Measurements from ENCODE around the gene CTNND2.

Gene CTNND2

DNA sequence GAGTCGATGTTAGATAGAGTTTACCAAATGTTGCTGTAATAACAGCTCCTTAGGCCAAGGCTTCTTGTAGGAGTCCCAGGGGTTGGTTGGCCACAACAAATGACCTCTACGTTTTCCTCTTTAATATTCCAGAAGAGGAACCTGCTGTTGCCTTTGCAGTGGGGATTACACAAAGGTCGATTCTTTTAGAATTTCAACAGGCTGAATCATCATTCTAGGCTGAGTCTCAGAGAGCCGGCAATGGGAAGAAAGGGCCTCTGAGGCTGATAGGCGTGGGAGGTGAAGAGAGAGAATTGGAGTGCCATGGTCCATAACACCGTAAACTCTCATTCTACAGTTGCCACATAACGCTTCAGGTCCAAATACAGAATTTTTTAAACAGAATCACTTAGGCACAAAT lies 737.3 kb downstream of the CTNND2 start:
- DNase-seq (ENCODE audit: low read depth): no peak

DNA sequence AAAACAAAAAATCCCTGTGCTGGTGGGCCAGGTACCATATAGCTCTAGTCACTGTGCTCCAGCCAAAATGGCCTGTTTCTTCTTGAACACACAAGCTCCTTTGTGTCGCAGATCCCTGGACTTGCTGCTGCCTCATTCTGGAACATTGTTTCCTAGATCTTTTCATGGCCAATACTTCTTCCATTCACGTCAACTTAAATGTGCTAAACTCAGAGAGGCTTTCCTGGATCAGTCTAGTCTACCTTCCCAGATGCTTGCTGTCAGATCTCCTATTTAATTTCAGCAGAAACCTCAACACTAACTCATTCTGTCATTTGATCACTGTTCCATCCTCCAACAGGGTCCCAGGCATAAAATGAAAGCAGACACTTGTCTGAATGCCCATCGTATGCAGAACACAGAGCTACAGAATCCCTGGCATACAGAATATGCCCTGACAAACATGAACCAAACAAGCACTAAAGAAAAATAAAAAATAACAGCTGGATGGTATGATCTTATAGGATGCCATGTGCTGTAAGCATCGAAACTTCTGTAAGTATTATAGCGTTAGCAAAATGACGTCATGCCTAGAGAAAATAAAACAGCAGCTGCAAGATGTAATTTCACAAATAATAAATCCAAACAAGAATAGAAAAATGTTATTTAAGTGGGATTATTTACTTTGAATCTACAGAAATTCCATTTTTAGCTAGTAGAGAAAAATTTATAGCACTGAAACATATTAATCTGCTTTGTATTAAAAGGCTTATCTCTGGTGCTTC lies 739.5 kb downstream of the CTNND2 start:
- DNase-seq (ENCODE audit: low read depth): no peak

DNA sequence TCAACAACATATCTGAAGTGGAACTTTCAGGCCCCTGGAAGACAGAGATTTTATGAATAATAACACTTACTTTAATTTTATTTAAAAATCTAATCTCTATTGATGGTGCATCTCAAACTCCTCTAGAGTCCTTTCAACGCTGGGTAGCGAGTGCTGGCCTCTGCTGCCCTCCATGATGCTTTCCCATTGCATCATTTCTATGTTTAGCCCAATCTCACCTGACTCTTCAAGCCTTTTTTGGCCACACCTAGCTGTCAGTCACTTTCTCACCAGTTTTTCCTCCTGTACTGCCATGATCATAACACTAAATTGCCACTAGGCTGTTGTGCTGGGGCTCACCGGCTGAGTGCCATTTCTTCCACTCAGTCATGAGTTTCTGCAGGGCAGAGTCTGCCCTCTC lies 747.1 kb downstream of the CTNND2 start:
- no peak for DNase-seq (ENCODE audit: low read depth)

DNA sequence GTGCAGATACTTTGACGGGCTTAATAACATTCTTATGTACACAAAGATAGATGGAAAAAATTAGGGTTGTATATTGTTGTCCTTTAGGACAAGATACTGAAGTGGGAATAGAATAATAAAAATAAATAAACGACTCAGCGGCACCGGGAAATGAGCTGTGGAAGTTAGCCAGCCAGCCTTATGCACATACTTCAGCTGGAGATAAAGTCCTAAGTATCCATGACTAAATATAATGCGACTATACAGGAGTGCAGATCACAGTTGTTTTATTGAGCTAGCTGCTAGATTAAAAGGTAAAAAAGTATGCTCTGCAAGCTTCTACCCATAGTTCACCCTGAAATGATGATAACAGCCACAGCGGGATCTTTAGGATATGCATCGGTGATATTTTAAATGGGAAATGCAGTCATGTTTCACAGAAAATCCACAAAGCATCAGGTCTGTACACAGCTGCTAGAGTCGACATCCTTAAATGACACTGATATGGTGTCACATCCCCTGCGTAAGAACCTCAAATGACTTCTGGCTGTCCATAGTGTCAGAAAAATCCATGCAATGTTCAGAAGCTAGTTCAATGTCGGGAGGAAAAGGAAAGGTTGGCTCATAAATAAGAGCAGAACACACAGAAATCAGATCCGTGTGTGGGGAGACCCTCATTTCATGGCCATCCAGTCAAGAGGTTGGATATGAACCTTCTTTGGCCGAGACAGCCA lies 750.4 kb downstream of the CTNND2 start:
- DNase-seq (ENCODE audit: low read depth): no peak

DNA sequence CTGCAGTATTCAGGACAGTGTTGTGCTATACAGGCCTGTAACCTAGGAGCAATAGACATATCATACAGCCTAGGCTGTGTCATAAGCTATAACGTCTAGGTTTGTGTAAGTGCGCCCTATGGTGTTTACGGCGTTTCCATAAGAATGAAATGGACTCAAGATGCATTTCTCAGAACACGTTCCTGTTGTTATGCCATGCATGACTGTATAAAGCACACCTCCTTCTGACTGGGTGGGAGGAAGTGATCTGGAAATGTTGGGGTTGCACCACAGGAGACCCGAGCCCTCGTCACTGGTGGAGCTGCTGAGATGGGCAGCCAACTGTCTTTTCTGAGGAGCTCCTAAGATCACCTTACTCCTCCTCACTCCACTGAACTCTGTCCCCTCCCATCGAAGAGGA lies 751.9 kb downstream of the CTNND2 start:
- no peak for DNase-seq (ENCODE audit: low read depth)

DNA sequence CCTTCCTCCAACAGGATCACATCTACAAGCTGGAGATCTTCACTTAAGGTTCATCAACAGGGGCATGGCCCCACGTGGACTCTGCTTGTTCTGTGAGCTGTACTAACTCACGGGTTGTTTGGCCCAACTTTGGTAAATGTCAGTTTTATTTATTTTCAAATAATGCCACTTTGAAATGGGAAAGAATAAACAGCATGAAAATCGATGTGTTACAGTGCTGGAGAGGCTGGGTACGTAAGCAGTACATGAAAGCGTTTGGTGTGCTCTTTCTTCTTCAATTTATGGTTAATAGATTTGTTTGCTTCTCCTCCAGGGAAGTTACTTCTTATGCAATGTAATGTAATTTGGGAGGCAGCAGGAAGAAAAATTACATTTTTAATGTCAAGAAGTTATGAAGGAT lies 753.3 kb downstream of the CTNND2 start:
- DNase-seq (ENCODE audit: low read depth): no peak

DNA sequence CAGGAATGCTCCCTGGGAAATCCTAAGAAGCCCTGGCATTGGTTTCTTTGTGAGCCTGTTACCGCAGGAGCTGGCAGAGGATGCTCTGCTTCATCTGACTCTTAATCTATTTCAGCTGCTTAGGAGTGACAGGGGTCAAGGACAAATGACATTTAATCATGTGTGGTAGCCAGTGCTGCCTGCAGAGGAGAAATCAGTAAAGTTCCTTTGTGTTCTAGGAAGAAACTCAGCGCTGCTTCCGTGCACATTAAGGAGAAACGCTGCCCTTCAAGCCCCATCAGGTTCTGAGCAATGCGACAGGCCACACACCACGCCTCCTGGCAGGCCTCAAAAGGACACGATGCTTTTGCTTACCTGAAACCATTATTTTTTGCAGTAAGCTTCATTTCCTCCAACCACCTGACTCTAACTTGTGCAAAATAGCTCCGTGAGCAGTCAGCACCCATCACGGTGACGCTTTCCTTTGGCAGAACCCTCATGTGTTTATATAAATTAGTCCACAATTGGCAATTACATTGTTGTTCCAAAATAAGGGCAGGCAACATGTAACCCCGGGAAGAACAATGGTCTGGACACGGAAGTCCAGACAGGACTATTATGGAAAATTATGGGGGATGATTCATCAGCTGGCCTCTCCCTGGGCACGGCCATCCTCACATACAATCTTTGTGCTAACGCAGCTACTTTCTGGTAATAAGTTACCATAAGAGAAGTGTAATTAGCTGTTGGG lies 755.3 kb downstream of the CTNND2 start:
- no peak for DNase-seq (ENCODE audit: low read depth)

DNA sequence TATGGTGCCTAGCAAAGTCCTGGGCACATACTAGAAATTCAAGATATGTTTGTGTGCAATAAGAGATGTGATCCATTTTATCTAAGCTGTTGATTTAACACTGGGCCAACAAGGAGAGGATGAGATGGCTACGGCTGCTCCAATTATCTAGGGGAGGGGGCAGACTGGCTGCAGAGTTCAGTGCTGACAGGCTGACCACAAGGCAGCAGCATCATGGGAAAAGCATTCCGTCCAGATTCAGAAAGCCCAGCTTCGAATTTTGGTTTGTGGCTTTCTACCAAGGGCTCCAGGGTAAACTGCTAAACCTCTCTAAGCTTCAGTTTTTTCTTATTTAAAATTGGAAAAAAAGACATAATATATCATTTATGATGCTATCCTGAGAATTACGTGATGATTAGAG lies 758.1 kb downstream of the CTNND2 start:
- no peak for DNase-seq (ENCODE audit: low read depth)

DNA sequence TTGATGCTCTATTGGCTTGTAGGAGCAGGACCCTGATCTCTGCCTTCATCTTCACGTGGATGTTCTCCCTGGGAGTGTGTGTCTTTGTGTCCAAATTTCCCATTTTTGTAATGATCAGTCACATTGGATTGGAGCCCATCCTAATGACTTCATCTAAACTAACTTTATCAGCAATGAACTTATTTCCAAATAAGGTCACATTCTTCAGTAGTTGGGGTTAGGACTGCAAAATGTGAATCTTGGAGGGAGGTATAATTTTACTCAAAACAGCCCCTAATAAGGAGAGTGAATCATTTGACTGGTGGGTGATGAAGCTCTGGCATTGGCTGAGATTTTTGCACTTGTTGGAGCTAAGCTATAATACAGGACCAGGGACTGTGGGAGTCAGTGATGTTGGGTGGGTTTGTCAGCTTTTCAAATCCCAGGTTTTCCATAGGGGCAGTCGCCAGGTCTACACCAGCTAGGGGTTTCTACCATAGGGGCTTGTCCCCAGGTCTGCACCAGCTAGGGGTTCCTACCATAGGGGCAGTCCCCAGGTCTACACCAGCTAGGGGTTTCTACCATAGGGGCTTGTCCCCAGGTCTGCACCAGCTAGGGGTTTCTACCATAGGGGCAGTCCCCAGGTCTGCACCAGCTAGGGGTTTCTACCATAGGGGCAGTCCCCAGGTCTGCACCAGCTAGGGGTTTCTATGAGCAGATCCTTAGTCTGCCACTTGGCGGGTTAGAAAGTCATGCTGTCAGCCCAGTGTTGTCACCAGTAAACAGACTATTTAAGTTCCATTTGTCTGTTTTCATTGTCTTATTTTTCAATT lies 760.6 kb downstream of the CTNND2 start:
- no peak for DNase-seq (ENCODE audit: low read depth)

DNA sequence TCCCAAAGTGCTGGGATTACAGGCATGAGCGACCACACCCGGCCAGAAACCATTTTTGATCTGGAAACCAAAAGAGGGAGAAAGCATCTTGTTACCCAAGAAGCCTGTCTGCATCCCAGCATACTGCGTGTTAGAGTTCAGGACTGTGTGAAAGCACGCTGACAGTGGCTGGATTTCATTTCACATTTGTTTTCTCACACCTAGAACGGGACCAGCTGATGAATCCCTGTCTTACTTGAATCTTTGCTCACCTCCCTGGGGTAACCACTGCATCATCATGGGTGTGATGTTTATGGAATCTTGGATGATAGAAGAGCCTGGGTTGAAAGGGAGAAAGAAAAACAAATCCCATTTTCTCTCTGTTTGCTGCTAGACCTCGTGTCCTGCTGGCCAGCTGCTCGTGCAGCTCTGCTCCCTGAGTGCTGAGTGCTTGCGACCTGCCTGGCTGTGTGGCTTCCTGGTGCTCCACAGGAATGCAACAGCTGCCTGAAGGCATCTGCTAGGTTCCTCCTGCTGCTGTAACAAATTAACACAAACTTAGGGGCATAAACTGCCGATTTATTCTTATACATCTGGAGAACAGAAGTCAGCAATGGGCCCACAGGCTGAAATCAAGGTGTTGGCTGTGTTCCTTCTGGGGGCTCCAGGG lies 764.9 kb downstream of the CTNND2 start:
- DNase-seq (ENCODE audit: low read depth): no peak

DNA sequence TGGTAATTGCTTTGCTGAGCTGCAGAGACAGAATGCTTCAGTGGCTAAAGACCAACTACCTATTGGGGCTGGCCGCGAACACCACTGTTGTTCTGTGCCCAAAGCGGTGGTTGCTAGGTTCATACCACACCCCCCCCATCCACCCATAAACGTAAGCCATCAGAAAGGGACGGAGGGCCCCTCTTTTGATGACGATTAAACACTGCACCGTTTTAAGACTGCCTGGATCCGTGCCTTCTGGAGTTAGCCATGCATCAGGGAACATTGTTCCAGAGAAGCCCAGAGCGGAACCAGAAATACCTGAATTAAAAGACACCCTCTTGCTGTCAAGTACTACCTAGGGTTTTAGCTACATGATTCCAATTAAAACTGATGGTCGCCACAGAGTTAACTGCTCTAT lies 774.1 kb downstream of the CTNND2 start:
- no peak for DNase-seq (ENCODE audit: low read depth)

DNA sequence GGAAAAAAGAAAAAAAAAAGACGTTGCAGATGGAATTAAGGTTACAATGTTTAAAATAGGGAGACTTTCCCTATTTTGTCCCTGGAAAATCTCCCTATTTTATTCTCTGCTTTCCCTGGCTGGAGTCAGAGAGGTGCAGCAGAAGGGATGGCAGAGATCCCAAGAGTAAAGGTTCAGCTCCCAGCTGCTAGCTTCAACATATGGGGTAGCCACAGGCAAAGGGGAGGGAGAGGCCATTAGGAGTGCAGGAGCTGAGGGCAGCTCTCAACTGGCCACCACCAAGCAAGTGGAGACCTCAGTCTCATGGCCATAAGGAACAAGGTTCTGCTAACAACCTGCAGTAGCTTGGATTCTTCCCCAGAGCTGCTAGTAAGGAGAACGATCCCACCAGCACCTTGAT lies 776.2 kb downstream of the CTNND2 start:
- no peak for DNase-seq (ENCODE audit: low read depth)

DNA sequence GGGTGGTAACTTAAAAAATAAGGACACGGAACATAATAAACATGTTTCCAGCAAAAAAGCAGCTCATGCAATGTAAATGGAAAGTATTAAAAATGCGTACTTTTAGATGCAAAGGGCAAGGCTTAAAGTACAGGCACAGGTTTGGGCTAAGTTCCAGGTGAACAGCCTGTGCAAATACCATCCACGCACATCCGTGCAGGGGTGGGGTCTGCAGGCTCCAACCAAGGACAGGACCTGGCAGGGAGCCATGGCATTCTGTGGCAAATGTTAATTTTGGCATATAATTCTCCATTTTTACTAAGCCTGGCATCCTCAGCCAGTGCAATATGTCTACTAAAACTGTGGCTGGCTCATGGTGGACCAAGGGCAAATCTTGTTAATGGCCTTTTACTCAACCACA lies 777.4 kb downstream of the CTNND2 start:
- DNase-seq (ENCODE audit: low read depth): no peak

DNA sequence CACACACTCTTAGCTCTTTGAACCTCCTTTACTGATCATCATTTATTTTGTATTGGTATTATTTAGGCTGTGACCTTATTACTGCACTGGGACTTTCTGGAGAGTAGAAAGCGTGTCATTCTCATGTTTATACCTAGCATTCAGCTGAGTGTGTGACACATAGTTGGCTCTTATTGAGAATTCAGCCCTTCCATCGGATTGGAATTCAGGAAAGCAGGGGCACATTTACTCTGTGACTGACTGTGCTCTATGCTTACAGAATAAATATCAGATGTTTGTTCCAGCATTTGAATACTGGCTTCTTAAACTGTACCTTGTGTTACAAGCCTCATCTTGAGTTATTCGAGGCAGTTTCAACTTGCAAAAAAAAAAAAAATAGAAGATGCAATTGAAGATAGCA lies 782.4 kb downstream of the CTNND2 start:
- DNase-seq (ENCODE audit: low read depth): no peak

DNA sequence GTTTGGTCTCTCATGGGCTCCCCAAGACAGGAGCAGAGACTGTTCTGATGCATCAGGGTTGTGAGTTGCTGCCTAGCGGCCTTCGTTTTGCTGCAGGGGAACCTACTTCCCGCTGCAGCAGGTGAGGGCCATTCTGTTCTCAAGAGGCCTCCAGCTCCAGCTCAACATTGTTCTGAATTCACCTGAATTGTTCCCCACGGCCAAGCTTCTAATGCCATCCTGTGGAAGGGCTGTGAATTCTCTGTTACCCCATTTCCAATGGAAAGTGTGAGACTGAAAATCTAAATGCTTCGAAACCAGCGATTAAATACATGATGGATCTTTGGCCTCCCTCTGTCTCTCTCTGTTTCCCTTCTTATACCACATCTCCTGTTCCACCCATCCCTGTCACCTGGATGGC lies 794.1 kb downstream of the CTNND2 start:
- DNase-seq (ENCODE audit: low read depth): no peak

DNA sequence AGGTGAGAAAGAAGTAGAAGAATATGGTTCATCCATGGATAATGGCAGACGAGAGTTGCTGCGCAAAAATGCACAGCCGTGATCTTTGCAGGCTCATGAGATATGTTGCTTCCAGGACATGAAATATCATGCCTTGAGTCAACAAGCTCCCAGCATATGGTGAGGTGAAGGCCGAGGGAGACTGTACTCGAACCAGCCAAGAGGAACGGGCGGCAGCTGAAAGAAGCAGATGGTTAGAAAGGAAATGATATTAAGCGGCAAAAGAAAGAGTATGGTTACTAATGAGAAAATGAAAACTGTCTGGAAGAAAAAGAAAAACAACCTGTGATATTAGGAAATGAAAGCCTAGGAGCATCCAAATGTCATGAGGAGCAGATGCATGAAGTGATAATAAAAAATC lies 798.5 kb downstream of the CTNND2 start:
- no peak for DNase-seq (ENCODE audit: low read depth)

DNA sequence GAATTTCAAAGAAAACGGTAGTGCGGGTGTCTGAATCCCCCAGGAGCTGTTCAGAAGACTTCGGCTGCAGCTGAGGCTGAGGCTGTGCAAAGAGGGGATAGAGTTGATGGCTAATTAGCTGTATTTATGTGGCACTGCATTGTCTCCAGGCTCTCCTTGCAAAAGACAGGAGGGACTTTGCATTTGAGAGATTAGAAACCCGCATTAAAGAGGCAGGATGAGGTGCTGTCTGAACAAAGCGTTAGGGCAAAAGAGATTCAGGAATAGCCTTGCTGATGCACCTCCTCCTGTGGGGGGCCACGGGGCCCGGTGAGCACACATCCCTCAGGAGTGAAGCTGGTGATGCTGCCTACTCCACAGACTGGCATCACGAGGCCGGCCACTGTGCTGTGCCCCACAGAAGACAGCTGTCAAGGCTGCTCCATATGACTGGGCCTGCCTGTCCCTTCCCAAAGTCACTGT lies 799.6 kb downstream of the CTNND2 start:
- no peak for DNase-seq (ENCODE audit: low read depth)

DNA sequence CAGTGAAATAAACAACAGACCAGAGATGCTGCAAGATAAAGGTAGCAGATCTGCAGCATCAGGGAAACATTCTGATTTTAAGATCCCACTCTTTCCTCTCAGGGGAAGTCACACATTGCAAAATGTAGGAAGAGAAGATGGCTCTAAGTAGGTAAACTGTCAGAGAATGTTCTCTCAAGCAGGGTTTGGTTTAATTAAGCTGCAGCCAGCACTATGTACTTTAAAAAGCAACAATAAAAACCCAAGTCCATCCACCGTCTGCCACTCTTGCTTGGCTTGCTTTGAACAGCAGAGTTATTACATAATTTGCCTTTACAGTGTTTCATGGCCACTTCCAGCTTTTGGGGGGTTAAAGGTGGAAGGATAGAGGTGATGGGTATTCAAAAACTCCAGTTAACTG lies 800.0 kb downstream of the CTNND2 start:
- DNase-seq (ENCODE audit: low read depth): no peak

DNA sequence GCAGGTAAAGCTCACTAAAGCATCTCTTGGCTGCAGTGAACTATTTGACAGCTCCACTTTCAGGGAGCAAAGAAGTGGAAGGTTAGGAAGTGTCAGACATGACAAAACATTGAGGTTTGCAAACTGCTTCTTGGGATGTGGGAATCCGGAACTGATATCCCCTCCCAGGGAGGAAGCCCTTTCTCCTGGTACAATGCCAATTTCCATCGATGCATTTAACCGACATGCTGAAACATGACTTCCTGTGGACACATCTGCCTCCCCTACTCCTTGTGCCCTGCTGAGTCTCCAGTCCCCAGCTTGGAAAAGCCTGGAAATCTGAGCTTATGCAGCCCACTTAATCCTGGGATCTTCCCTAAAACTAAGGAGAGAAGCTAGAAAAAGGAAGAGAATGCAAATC lies 820.1 kb downstream of the CTNND2 start:
- no peak for DNase-seq (ENCODE audit: low read depth)

DNA sequence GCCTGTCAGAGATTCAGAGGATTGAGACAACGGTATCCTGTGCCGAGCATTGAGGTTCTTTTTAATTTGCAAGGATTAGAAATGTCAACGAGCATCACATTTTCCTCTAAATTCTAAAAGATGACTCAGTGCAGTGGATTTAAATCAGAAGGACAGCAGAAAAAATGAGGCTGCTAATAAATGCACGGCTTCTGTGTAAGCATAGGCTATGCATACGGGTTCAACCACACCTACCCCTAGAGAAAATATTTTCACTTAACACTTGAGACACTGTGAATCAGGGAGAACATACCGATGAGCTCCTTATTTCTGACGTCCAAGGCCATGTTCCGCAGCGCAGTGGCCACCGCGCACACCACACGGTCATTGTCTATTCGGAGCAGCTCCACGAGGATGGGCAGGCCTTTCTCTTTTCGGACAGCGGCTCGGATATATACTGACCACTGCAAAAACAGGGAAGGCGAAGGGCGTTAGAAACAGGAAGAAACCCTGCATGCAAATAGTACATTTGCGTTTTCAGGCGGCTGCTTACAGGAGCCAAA lies 821.8 kb downstream of the CTNND2 start:
- DNase-seq (ENCODE audit: low read depth): no peak

DNA sequence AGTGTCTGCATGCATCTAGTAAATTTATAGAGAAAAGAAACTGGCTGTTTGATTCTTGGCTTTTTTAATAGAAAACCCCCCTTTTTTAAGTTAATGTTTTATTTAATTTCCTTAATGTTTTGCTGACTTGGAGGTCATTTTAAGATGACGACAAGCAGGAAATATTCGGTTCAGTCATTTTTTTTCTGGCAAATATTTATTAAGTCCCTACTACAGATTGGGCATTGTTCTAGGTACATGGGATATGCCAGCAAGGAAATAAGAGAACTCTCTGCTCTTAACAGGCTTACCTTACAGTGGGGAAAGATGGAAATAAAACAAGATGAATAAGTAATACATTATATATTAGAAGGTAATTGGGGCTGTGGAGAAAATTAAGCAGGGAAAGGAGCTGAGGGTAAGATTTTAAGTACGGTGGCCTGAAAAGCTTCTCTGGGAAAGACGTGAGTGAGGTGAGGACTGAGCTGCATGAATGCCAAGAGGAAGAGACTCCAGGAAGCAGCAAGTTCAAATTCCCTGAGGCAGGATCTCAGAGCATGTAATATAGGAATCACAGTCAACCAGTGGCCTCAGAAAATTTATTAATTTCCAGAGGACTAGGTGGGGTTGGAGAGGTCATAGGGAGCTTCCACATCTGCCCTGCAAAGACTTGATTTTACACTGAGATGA lies 827.2 kb downstream of the CTNND2 start:
- DNase-seq (ENCODE audit: low read depth): no peak
